ENCODE results near the gene IKZF2. TPM values are rescaled to one million over a fixed set of nuclear protein-coding genes. Genes with fewer than 3 reads are reported as not detected.
"Not testable (repeated sequence)": the region's sequence is repeated elsewhere in the genome, so short reads cannot be mapped to it uniquely, and the experiment has no call there.

Gene IKZF2
- total RNA-seq, 4 donors from 2014 or later = 11.2 to 18.0 (median 12.9) TPM

GRCh38 chr2:213034585-213034984, 116.8 kb downstream of the IKZF2 start:
- TF ChIP-seq CTCF (IDR thresholded peaks at IDR 0.05) = no peak
- no peak for ATAC-seq (ENCODE audit: low FRiP score)
- no peak for DNase-seq (ENCODE audit: low spot score)

- TF ChIP-seq CTCF (IDR thresholded peaks at IDR 0.05) = no peak
- ATAC-seq (ENCODE audit: low FRiP score) = no peak
- DNase-seq (ENCODE audit: low spot score) = no peak
These were observed 118.8 kb downstream of the IKZF2 start for GRCh38 chr2:213032607-213033006.

GRCh38 chr2:213022987-213023386, 128.4 kb downstream of the IKZF2 start:
- no peak for TF ChIP-seq CTCF (IDR thresholded peaks at IDR 0.05)
- ATAC-seq (ENCODE audit: low FRiP score) (no peak), DNase-seq (ENCODE audit: low spot score) (no peak)

- no peak for DNase-seq (ENCODE audit: low spot score)
- ATAC-seq (ENCODE audit: low FRiP score) = no peak
- TF ChIP-seq CTCF (IDR thresholded peaks at IDR 0.05) = no peak
These were observed 129.2 kb downstream of the IKZF2 start for GRCh38 chr2:213021971-213022899.

- not testable (repeated sequence) for DNase-seq (ENCODE audit: low spot score); ATAC-seq (ENCODE audit: low FRiP score)
These were observed 130.5 kb downstream of the IKZF2 start for GRCh38 chr2:213020913-213021312.

GRCh38 chr2:213020268-213020667, 131.1 kb downstream of the IKZF2 start:
- ATAC-seq (ENCODE audit: low FRiP score) = no peak
- DNase-seq (ENCODE audit: low spot score) = no peak
- TF ChIP-seq CTCF (IDR thresholded peaks at IDR 0.05) = no peak

- DNase-seq (ENCODE audit: low spot score) (no peak), ATAC-seq (ENCODE audit: low FRiP score) (no peak)
These were observed 132.0 kb downstream of the IKZF2 start for GRCh38 chr2:213019368-213019767.

More at GRCh38 chr2:213019368-213019767, 132.0 kb downstream of the IKZF2 start:
- TF ChIP-seq CTCF (IDR thresholded peaks at IDR 0.05) = no peak
